Endothelial cell of umbilical vein (primary cell): ENCODE measurements around the gene DAW1. TPM values are rescaled to one million over a fixed set of nuclear protein-coding genes. Genes with fewer than 3 reads are reported as not detected.

Experiments used
- BruUV-seq: library from RNA; stranded (reverse); fragments of 400-500 nt; replicated peaks from 2 replicates; lab custom pipeline; 2021; lab: Mats Ljungman, UMichigan
- CTCF ChIA-PET: fragments of 300-600, 350-600 bp; sonication (Branson Sonifier 250); formaldehyde crosslinking; loops from one replicate; lab custom pipeline; 2021; ENCODE audit warnings: antibody characterized with exemption, inconsistent platforms; lab: Charles Lee
- POLR2A ChIA-PET: fragments of 300-600, 350-600 bp; sonication (Branson Sonifier 250); formaldehyde crosslinking; loops from one replicate; lab custom pipeline; 2021; ENCODE audit warnings: antibody characterized with exemption, inconsistent platforms; lab: Charles Lee
- DNase-seq: peaks from one replicate; pipeline ENCODE4 v3.0.0-alpha.2; 2011; ENCODE audit warnings: low read depth, low spot score
- FAIRE-seq: peaks from 2 replicates; lab custom pipeline; 2011; peaks lifted over from hg19 to GRCh38; lab: Jason Lieb, UNC
- H2AFZ ChIP-seq: 2 replicates; pipeline ENCODE4 v1.6.0; 2012; ENCODE audit warnings: low read depth, low read length, control low read depth, inconsistent platforms
- H3K27ac ChIP-seq: 2 replicates; pipeline ENCODE4 v1.5.1; 2011; ENCODE audit warnings: low read depth, mild to moderate bottlenecking, control low read depth, low read length, moderate library complexity; ENCODE audit not compliant: insufficient read depth
- H3K27me3 ChIP-seq, 2 experiments: 2 replicates each; pipeline versions ENCODE4 v1.6.0 to v1.6.1; 2011; ENCODE audit warnings: low read length in 2 of 2, mixed read lengths in 1 of 2; ENCODE audit not compliant: control insufficient read depth in 2 of 2, insufficient read depth in 2 of 2
- H3K36me3 ChIP-seq, 2 experiments: 2 replicates in 1 of 2; 3 replicates in 1 of 2; pipeline ENCODE4 v1.5.1; 2011; ENCODE audit warnings: low read length in 2 of 2, mild to moderate bottlenecking in 1 of 2, moderate library complexity in 1 of 2; ENCODE audit not compliant: control insufficient read depth in 2 of 2, insufficient read depth in 2 of 2; ENCODE audit errors: extremely low read depth in 1 of 2
- H3K4me1 ChIP-seq: 3 replicates; pipeline ENCODE4 v1.5.1; 2011; ENCODE audit warnings: mild to moderate bottlenecking, low read length; ENCODE audit not compliant: control insufficient read depth, insufficient read depth; ENCODE audit errors: extremely low read depth
- H3K4me2 ChIP-seq: 2 replicates; pipeline ENCODE4 v1.6.1; 2011; ENCODE audit warnings: low read length, control low read depth, mixed read lengths; ENCODE audit not compliant: insufficient read depth
- H3K4me3 ChIP-seq, 3 experiments: fragments of 200-600 bp in 1 of 3; sonication (generic), shearing (Covaris generic) in 1 of 3; replicated peaks in 1 of 3; 2 replicates each; pipeline ENCODE4 v1.5.1; 2011 to 2016; ENCODE audit warnings: control low read depth in 3 of 3, low read length in 3 of 3, mild to moderate bottlenecking in 2 of 3, inconsistent platforms in 1 of 3, low read depth in 1 of 3, moderate library complexity in 1 of 3; ENCODE audit not compliant: insufficient read depth in 1 of 3
- H3K79me2 ChIP-seq: 2 replicates; pipeline ENCODE4 v1.6.0; 2012; ENCODE audit warnings: low read length, inconsistent platforms; ENCODE audit not compliant: control insufficient read depth, insufficient read depth
- H3K9ac ChIP-seq: replicated peaks from 2 replicates; pipeline ENCODE3; 2011; ENCODE audit warnings: low read length, control low read depth; ENCODE audit not compliant: insufficient read depth; ENCODE audit errors: extremely low read depth
- H3K9me1 ChIP-seq: replicated peaks from 3 replicates; pipeline ENCODE4 v1.6.0; 2011; ENCODE audit warnings: mild to moderate bottlenecking, low read length; ENCODE audit not compliant: control insufficient read depth, insufficient read depth; ENCODE audit errors: extremely low read depth
- H3K9me3 ChIP-seq: replicated peaks from 2 replicates; pipeline ENCODE4 v1.5.1; 2012; ENCODE audit warnings: low read length, inconsistent platforms; ENCODE audit not compliant: control insufficient read depth, insufficient read depth
- H4K20me1 ChIP-seq: replicated peaks from 2 replicates; pipeline ENCODE3; 2011; ENCODE audit warnings: mild to moderate bottlenecking, low read length; ENCODE audit not compliant: control insufficient read depth, insufficient read depth; ENCODE audit errors: extremely low read depth
- CTCF ChIP-seq, 2 donors: IDR thresholded peaks; 1 replicate in 1 of 2; 2 replicates in 1 of 2; pipeline ENCODE4 v1.5.1; 2011; ENCODE audit warnings: low read length in 2 of 2, mild to moderate bottlenecking in 2 of 2, moderate library complexity in 2 of 2, control low read depth in 1 of 2, inconsistent platforms in 1 of 2, low read depth in 1 of 2; ENCODE audit not compliant: insufficient read depth in 1 of 2; ENCODE audit errors: extremely low read depth in 1 of 2
- EZH2 ChIP-seq: IDR thresholded peaks from 2 replicates; pipeline ENCODE4 v1.6.1; 2012; ENCODE audit warnings: borderline replicate concordance, low read depth, mild to moderate bottlenecking, moderate library complexity, low read length, inconsistent platforms; ENCODE audit not compliant: severe bottlenecking
- FOS ChIP-seq: IDR thresholded peaks from 2 replicates; pipeline ENCODE4 v1.6.1; 2011; ENCODE audit warnings: mild to moderate bottlenecking, low read length, moderate library complexity, borderline replicate concordance; ENCODE audit not compliant: insufficient read depth
- GATA2 ChIP-seq: IDR thresholded peaks from 2 replicates; pipeline ENCODE4 v1.7.0; 2011; ENCODE audit warnings: low read depth, mild to moderate bottlenecking, moderate library complexity, mixed read lengths, low read length; ENCODE audit not compliant: insufficient read length, insufficient read depth
- JUN ChIP-seq: IDR thresholded peaks from 2 replicates; pipeline ENCODE4 v1.6.1; 2011; ENCODE audit warnings: borderline replicate concordance, low read depth; ENCODE audit not compliant: insufficient read length, insufficient read depth
- MAX ChIP-seq: IDR thresholded peaks from 2 replicates; pipeline ENCODE4 v1.6.1; 2011; ENCODE audit not compliant: insufficient read depth, insufficient read length
- MYC ChIP-seq: IDR thresholded peaks from one replicate; pipeline ENCODE4 v1.6.1; 2011; ENCODE audit warnings: mild to moderate bottlenecking, low read depth, low read length
- POLR2A ChIP-seq: IDR thresholded peaks from 2 replicates; pipeline ENCODE4 v1.6.1; 2012; ENCODE audit warnings: low read depth, mild to moderate bottlenecking, control low read depth, low read length
- POLR2AphosphoS5 ChIP-seq: IDR thresholded peaks from 2 replicates; pipeline ENCODE4 v1.6.1; 2012; ENCODE audit warnings: low read depth, mild to moderate bottlenecking, control low read depth, low read length, moderate library complexity; ENCODE audit not compliant: insufficient read depth
- dilution Hi-C: fragments of 300-500 bp; cut with MboI; formaldehyde crosslinking; loops from one replicate; pipeline ENCODE4 v1.15.0; 2019; ENCODE audit warnings: low sequenced_read_pairs; ENCODE audit not compliant: extremely low pct_ligation_motif_present
- intact Hi-C: fragments of 100-400 bp; cut with micrococcal nuclease; formaldehyde crosslinking; loops from one replicate; pipeline ENCODE4 v1.10.0; 2022
- polyA plus RNA-seq, 4 experiments: library from polyadenylated mRNA; depleted of rRNA in 3 of 4; stranded (reverse) in 3 of 4; unstranded in 1 of 4; fragments of >200 nt; gene quantifications; 2 replicates each; pipeline versions ENCODE4 v1.2.1 to v1.2.3, GENCODE V29; 2011 to 2012; ENCODE audit warnings: missing spikeins in 1 of 4
- total RNA-seq: library from RNA; stranded (reverse); gene quantifications from 2 replicates; pipeline ENCODE4 v1.2.3, GENCODE V29; 2021

The DAW1 gene
- total and polyA plus RNA-seq, 2 donors (not counting 3 experiments of a cell fraction or from before 2014, with no cell fraction given): 1.2 to 2.0 TPM

- no peak overlapping the region for H2AFZ ChIP-seq
- H3K27me3 ChIP-seq: no peaks in the 10 kb centered on the region
- H3K4me3 ChIP-seq: no peak overlapping the region
- no peak overlapping the region for H3K27ac ChIP-seq
- H3K79me2 ChIP-seq: no peaks in the 10 kb centered on the region
- dilution Hi-C loops: no loop called here
- POLR2A ChIA-PET: no interaction called here
- no peaks in the 10 kb centered on the region for H3K36me3 ChIP-seq
- BruUV-seq: no TSS peak
- DNase-seq (no peak), FAIRE-seq (no peak)
- H3K9me3 ChIP-seq: no peaks in the 10 kb centered on the region
- intact Hi-C loops: no loop called here
- CTCF ChIA-PET: no interaction called here
- H3K9ac ChIP-seq: no peak overlapping the region
- H4K20me1 ChIP-seq: no peaks in the 10 kb centered on the region
- H3K4me2 ChIP-seq: no peak overlapping the region
- no peaks in the 10 kb centered on the region for H3K4me1 ChIP-seq
- TF ChIP-seq MAX: no peak
- TF ChIP-seq MYC: no peak
- no peak for TF ChIP-seq GATA2
- TF ChIP-seq POLR2A: no peak
- TF ChIP-seq POLR2AphosphoS5: no peak
- no peak for TF ChIP-seq FOS
- no peak for TF ChIP-seq CTCF (IDR thresholded peaks at IDR 0.05; ENCODE audit: extremely low read depth in 1 of 2, insufficient read depth in 1 of 2, low read depth in 1 of 2, low read length in 2 of 2)
- no peak for TF ChIP-seq EZH2
- no peak for TF ChIP-seq JUN
- H3K9me1 ChIP-seq: no peaks in the 10 kb centered on the region
Observed at GRCh38 chr2:227960317-227960716, 88.9 kb downstream of the DAW1 start.
